HepG2 (cell line): Measurements from ENCODE around the gene POFUT2. TPM values are rescaled to one million over a fixed set of nuclear protein-coding genes. Genes with fewer than 3 reads are reported as not detected.
A peak's percentile ranks its signal among the peaks of the same experiment; 100 is the strongest.

Experiments used
- FOXA1 ChIP-seq, 2 experiments: fragments of 450-650 bp in 1 of 2; sonication (generic) in 1 of 2; formaldehyde crosslinking in 1 of 2; IDR thresholded peaks; 2 replicates each; pipeline versions ENCODE4 v1.4.0 to v1.6.1; 2016 to 2020; ENCODE audit warnings: missing genetic modification reagents in 1 of 2
- KDM6A ChIP-seq: IDR thresholded peaks from 2 replicates; pipeline ENCODE4 v1.6.1; 2016; ENCODE audit warnings: low read depth
- KLF15 ChIP-seq: sonication (generic); formaldehyde crosslinking; IDR thresholded peaks from 2 replicates; pipeline ENCODE4 v1.8.1; 2023; ENCODE audit warnings: borderline replicate concordance, mild to moderate bottlenecking, inconsistent platforms, missing genetic modification reagents, mixed read lengths
- KLF9 ChIP-seq: IDR thresholded peaks from 2 replicates; pipeline ENCODE4 v1.6.1; 2016; ENCODE audit warnings: low read depth
- POLR2G ChIP-seq: fragments of 200-400 bp; formaldehyde crosslinking; IDR thresholded peaks from 2 replicates; pipeline ENCODE4 v1.6.1; 2018; ENCODE audit warnings: mild to moderate bottlenecking, low read depth, low read length, moderate library complexity
- RELA ChIP-seq: sonication (generic); formaldehyde crosslinking; IDR thresholded peaks from 2 replicates; pipeline ENCODE4 v1.4.0; 2020; ENCODE audit warnings: missing genetic modification reagents
- RFX3 ChIP-seq: IDR thresholded peaks from 2 replicates; pipeline ENCODE4 v1.6.1; 2016; ENCODE audit warnings: missing biosample characterization, missing genetic modification reagents
- SMARCC2 ChIP-seq: fragments of 450-650 bp; IDR thresholded peaks from 2 replicates; pipeline ENCODE4 v1.6.1; 2017; ENCODE audit warnings: antibody characterized with exemption, mild to moderate bottlenecking
- TRIM24 ChIP-seq: sonication (generic); formaldehyde crosslinking; IDR thresholded peaks from 2 replicates; pipeline ENCODE4 v1.8.0; 2022; ENCODE audit warnings: mild to moderate bottlenecking, missing genetic modification reagents
- ZNF296 ChIP-seq: sonication (generic); formaldehyde crosslinking; conservative IDR thresholded peaks from 2 replicates; pipeline ENCODE4 v1.5.0; 2020; ENCODE audit warnings: mild to moderate bottlenecking, missing genetic modification reagents
- ZNF768 ChIP-seq: sonication (generic); formaldehyde crosslinking; IDR thresholded peaks from 2 replicates; pipeline ENCODE4 v1.4.0; 2020; ENCODE audit warnings: missing genetic modification reagents
- ZNF839 ChIP-seq: sonication (generic); formaldehyde crosslinking; IDR thresholded peaks from 2 replicates; pipeline ENCODE4 v1.4.0; 2020; ENCODE audit warnings: missing genetic modification reagents, mild to moderate bottlenecking, borderline replicate concordance
- polyA plus RNA-seq, 8 experiments: library from polyadenylated mRNA; depleted of rRNA in 3 of 8; stranded (reverse) in 7 of 8; unstranded in 1 of 8; fragments of >200 nt; fragmentation: Illumina TruSeq in 4 of 8; extraction: Trizol in 4 of 8; gene quantifications; 2 replicates each; pipeline versions ENCODE4 v1.2.1 to v1.2.3, GENCODE V29; 2011 to 2016; ENCODE audit warnings: low read depth in 4 of 8, missing spikeins in 1 of 8, mixed read lengths in 1 of 8; ENCODE audit not compliant: insufficient read depth in 1 of 8
- total RNA-seq, 5 experiments: library from RNA; depleted of rRNA; stranded (reverse); fragments of >200 nt; fragmentation: Illumina TruSeq; extraction: Trizol; gene quantifications; 2 replicates each; pipeline ENCODE4 v1.2.3, GENCODE V29; 2016; ENCODE audit warnings: low read depth in 1 of 5
- TF ChIP-seq, protein P1 (sequence below): sonication (generic); formaldehyde crosslinking; IDR thresholded peaks from 2 replicates; pipeline ENCODE4 v1.4.0; 2020; ENCODE audit warnings: missing genetic modification reagents
- TF ChIP-seq, protein P2 (sequence below): sonication (generic); formaldehyde crosslinking; IDR thresholded peaks from 2 replicates; pipeline ENCODE4 v1.4.0; 2020; ENCODE audit warnings: mild to moderate bottlenecking, missing genetic modification reagents
- TF ChIP-seq, protein P3 (sequence below): IDR thresholded peaks from 2 replicates; pipeline ENCODE4 v1.6.1; 2016; ENCODE audit warnings: low read depth, borderline replicate concordance
- TF ChIP-seq, protein P4 (sequence below): sonication (generic); formaldehyde crosslinking; IDR thresholded peaks from 2 replicates; pipeline ENCODE4 v1.5.0; 2020; ENCODE audit warnings: missing genetic modification reagents, mild to moderate bottlenecking, borderline replicate concordance

POFUT2 gene
- total and polyA plus RNA-seq, 2 of the 13 experiments (the other 11 are each of a cell fraction or from before 2014, with no cell fraction given) = 22.8 to 24.0 TPM

DNA sequence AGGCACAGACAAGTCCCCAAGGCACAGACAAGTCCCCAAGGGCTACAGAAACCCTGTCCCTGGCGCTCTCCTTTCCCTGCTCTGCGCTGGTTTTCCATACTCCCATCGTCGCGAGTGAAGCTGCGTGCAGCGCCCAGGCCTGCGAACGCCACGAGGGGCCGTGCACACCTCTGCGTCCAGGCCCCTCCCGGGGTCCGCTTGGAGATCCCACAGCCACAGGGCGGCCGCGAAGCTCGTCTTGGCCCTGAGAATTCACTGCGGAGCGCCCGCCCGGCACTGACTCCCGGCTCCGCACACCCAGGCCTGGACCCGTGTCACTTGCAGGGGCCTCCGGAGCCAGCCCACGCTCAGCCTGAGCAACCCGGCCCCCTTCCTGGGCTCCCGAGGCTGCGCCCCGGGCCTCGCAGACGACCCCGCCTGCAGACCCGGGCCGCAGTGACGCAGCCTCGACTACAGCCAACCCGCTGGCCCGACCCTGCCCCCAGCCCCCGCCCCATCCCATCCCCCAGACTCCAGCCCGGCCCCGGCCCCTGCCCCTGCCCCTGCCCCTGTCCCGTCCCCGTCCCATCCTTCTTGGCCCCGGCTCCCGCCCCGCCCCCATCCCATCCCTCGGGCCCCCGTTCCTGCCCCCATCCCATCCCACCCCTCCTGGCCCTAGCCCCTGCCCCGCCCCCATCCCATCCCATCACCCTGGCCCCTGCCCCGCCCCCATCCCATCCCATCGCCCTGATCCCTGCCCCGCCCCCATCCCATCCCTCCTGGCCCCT, 841 bp downstream of the POFUT2 start (continued):
- TF ChIP-seq, protein P1, sequence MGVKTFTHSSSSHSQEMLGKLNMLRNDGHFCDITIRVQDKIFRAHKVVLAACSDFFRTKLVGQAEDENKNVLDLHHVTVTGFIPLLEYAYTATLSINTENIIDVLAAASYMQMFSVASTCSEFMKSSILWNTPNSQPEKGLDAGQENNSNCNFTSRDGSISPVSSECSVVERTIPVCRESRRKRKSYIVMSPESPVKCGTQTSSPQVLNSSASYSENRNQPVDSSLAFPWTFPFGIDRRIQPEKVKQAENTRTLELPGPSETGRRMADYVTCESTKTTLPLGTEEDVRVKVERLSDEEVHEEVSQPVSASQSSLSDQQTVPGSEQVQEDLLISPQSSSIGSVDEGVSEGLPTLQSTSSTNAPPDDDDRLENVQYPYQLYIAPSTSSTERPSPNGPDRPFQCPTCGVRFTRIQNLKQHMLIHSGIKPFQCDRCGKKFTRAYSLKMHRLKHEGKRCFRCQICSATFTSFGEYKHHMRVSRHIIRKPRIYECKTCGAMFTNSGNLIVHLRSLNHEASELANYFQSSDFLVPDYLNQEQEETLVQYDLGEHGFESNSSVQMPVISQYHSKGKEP (CRISPR knock-in tag) = no peak
- TF ChIP-seq KLF9 (CRISPR knock-in tag) (no peak), ZNF296 (CRISPR knock-in tag) (no peak), ZNF839 (CRISPR knock-in tag) (no peak), RELA (no peak), RFX3 (CRISPR knock-in tag) (no peak), FOXA1 (IDR thresholded peaks at IDR 0.05) (no peak), FOXA1 (CRISPR knock-in tag; IDR thresholded peaks at IDR 0.05) (no peak), KLF15 (CRISPR knock-in tag) (no peak), SMARCC2 (no peak), ZNF768 (CRISPR knock-in tag) (peak; percentile 16; the same call in 1 of the 2 replicates), KDM6A (CRISPR knock-in tag) (no peak), POLR2G (no peak), TRIM24 (CRISPR knock-in tag) (no peak)
- TF ChIP-seq, protein P2, sequence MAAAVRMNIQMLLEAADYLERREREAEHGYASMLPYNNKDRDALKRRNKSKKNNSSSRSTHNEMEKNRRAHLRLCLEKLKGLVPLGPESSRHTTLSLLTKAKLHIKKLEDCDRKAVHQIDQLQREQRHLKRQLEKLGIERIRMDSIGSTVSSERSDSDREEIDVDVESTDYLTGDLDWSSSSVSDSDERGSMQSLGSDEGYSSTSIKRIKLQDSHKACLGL (CRISPR knock-in tag) = no peak
- TF ChIP-seq, protein P3, sequence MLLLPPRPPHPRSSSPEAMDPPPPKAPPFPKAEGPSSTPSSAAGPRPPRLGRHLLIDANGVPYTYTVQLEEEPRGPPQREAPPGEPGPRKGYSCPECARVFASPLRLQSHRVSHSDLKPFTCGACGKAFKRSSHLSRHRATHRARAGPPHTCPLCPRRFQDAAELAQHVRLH (CRISPR knock-in tag) = no peak
- TF ChIP-seq, protein P4, sequence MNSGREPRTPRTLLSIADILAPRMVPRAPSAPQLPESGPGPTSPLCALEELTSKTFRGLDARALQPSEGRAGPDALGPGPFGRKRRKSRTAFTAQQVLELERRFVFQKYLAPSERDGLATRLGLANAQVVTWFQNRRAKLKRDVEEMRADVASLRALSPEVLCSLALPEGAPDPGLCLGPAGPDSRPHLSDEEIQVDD (CRISPR knock-in tag) = no peak
